Keratinocyte (primary cell): Measurements from ENCODE around the gene IGFL4. TPM values are rescaled to one million over a fixed set of nuclear protein-coding genes. Genes with fewer than 3 reads are reported as not detected.

ENCODE experiments used
- DNase-seq: peaks from one replicate; pipeline ENCODE4 v3.0.0-alpha.2; 2011; ENCODE audit warnings: low read depth, missing footprints, low spot score
- FAIRE-seq: peaks from 2 replicates; lab custom pipeline; 2011; peaks lifted over from hg19 to GRCh38; lab: Jason Lieb, UNC
- H2AFZ ChIP-seq: 2 replicates; pipeline ENCODE4 v1.6.0; 2012; ENCODE audit warnings: low read length, control low read depth, inconsistent platforms; ENCODE audit not compliant: control insufficient read depth
- H3K27ac ChIP-seq: 2 replicates; pipeline ENCODE4 v1.5.1; 2011; ENCODE audit warnings: low read length; ENCODE audit not compliant: control insufficient read depth, insufficient read depth
- H3K27me3 ChIP-seq: 3 replicates; pipeline ENCODE4 v1.6.0; 2011; ENCODE audit warnings: low read length; ENCODE audit not compliant: control insufficient read depth, insufficient read depth; ENCODE audit errors: extremely low read depth
- H3K36me3 ChIP-seq, 2 experiments: 2 replicates in 1 of 2; 3 replicates in 1 of 2; pipeline ENCODE4 v1.5.1; 2011; ENCODE audit warnings: low read length in 2 of 2, mild to moderate bottlenecking in 1 of 2; ENCODE audit not compliant: control insufficient read depth in 2 of 2, insufficient read depth in 2 of 2; ENCODE audit errors: extremely low read depth in 1 of 2
- H3K4me1 ChIP-seq: 3 replicates; pipeline ENCODE4 v1.5.1; 2011; ENCODE audit warnings: low read length; ENCODE audit not compliant: control insufficient read depth, insufficient read depth; ENCODE audit errors: extremely low read depth
- H3K4me2 ChIP-seq: 3 replicates; pipeline ENCODE4 v1.6.0; 2011; ENCODE audit warnings: low read depth, low read length; ENCODE audit not compliant: control insufficient read depth, insufficient read depth; ENCODE audit errors: extremely low read depth
- H3K4me3 ChIP-seq, 3 experiments: fragments of 200-600 bp in 1 of 3; sonication (generic) in 1 of 3; 2 replicates in 2 of 3; 3 replicates in 1 of 3; pipeline ENCODE4 v1.5.1; 2011 to 2016; ENCODE audit warnings: low read length in 3 of 3, mild to moderate bottlenecking in 3 of 3, control low read depth in 2 of 3, inconsistent platforms in 1 of 3, low read depth in 1 of 3, mixed read lengths in 1 of 3, mixed run types in 1 of 3, moderate library complexity in 1 of 3; ENCODE audit not compliant: control insufficient read depth in 2 of 3, insufficient read depth in 2 of 3; ENCODE audit errors: extremely low read depth in 1 of 3
- H3K79me2 ChIP-seq: 2 replicates; pipeline ENCODE4 v1.6.0; 2012; ENCODE audit warnings: low read length; ENCODE audit not compliant: control insufficient read depth, insufficient read depth
- H3K9ac ChIP-seq: 3 replicates; pipeline ENCODE4 v1.6.0; 2011; ENCODE audit warnings: low read length; ENCODE audit not compliant: control insufficient read depth, insufficient read depth; ENCODE audit errors: extremely low read depth
- H3K9me1 ChIP-seq: 3 replicates; pipeline ENCODE4 v1.6.0; 2011; ENCODE audit warnings: low read length; ENCODE audit not compliant: control insufficient read depth, insufficient read depth; ENCODE audit errors: extremely low read depth
- H3K9me3 ChIP-seq: 2 replicates; pipeline ENCODE4 v1.5.1; 2012; ENCODE audit warnings: low read depth, low read length; ENCODE audit not compliant: control insufficient read depth
- H4K20me1 ChIP-seq: 3 replicates; pipeline ENCODE4 v1.6.0; 2011; ENCODE audit warnings: low read length; ENCODE audit not compliant: control insufficient read depth, insufficient read depth; ENCODE audit errors: extremely low read depth
- EZH2 ChIP-seq: IDR thresholded peaks from one replicate; pipeline ENCODE4 v1.6.1; 2012; ENCODE audit warnings: inconsistent platforms, mild to moderate bottlenecking, low read length, moderate library complexity
- dilution Hi-C: fragments of 300-500 bp; cut with MboI; formaldehyde crosslinking; loops from one replicate; pipeline ENCODE4 v1.7.0; 2020; ENCODE audit warnings: low sequenced_read_pairs; ENCODE audit not compliant: extremely low pct_ligation_motif_present
- polyA plus RNA-seq, 5 experiments: library from polyadenylated mRNA; depleted of rRNA in 3 of 5; stranded (reverse) in 3 of 5; stranded (forward) in 1 of 5; unstranded in 1 of 5; fragments of >200 nt; gene quantifications; 1 replicate in 1 of 5; 2 replicates in 3 of 5; 3 replicates in 1 of 5; pipeline versions ENCODE4 v1.2.1 to v1.2.3, GENCODE V29; 2011 to 2012; ENCODE audit warnings: missing spikeins in 2 of 5, low read depth in 1 of 5, low replicate concordance in 1 of 5
- TF ChIP-seq, protein P1 (sequence below), 3 experiments: IDR thresholded peaks in 1 of 3; conservative IDR thresholded peaks in 1 of 3; optimal IDR thresholded peaks in 1 of 3; 2 replicates in 2 of 3; 3 replicates in 1 of 3; pipeline versions ENCODE3 to v1.5.1; 2011; ENCODE audit warnings: low read length in 3 of 3, mild to moderate bottlenecking in 3 of 3, moderate library complexity in 2 of 3, control low read depth in 1 of 3, inconsistent platforms in 1 of 3; ENCODE audit not compliant: insufficient read depth in 2 of 3; ENCODE audit errors: extremely low read depth in 1 of 3

The IGFL4 gene
- polyA plus RNA-seq, 1 donor (not counting 4 experiments of a cell fraction or from before 2014, with no cell fraction given): not detected

GRCh38 chr19:46032597-46033025, 8.2 kb downstream of the IGFL4 start:
- H3K4me1 ChIP-seq: no peaks in the 10 kb centered on the region
- H4K20me1 ChIP-seq: peaks cover 3% of the 10 kb centered on the region
- peaks cover 39% of the 10 kb centered on the region for H3K27me3 ChIP-seq
- FAIRE-seq (no peak), DNase-seq (no peak)
- peaks cover 3% of the 10 kb centered on the region for H3K9me3 ChIP-seq
- no peaks in the 10 kb centered on the region for H3K9me1 ChIP-seq
- H3K9ac ChIP-seq: no peak overlapping the region
- TF ChIP-seq EZH2: no peak
- TF ChIP-seq, protein P1, sequence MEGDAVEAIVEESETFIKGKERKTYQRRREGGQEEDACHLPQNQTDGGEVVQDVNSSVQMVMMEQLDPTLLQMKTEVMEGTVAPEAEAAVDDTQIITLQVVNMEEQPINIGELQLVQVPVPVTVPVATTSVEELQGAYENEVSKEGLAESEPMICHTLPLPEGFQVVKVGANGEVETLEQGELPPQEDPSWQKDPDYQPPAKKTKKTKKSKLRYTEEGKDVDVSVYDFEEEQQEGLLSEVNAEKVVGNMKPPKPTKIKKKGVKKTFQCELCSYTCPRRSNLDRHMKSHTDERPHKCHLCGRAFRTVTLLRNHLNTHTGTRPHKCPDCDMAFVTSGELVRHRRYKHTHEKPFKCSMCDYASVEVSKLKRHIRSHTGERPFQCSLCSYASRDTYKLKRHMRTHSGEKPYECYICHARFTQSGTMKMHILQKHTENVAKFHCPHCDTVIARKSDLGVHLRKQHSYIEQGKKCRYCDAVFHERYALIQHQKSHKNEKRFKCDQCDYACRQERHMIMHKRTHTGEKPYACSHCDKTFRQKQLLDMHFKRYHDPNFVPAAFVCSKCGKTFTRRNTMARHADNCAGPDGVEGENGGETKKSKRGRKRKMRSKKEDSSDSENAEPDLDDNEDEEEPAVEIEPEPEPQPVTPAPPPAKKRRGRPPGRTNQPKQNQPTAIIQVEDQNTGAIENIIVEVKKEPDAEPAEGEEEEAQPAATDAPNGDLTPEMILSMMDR (optimal IDR thresholded peaks at IDR 0.05 in 1 of 3, IDR thresholded peaks at IDR 0.05 in 1 of 3, conservative IDR thresholded peaks at IDR 0.05 in 1 of 3; ENCODE audit: extremely low read depth in 1 of 3, insufficient read depth in 2 of 3, low read length in 3 of 3): no peak
- no peak overlapping the region for H3K4me3 ChIP-seq
- peaks cover 0 to 1% of the 10 kb centered on the region in 2 experiments for H3K36me3 ChIP-seq
- H2AFZ ChIP-seq: no peak overlapping the region
- H3K27ac ChIP-seq: no peak overlapping the region
- H3K4me2 ChIP-seq: no peak overlapping the region
- no peaks in the 10 kb centered on the region for H3K79me2 ChIP-seq
- dilution Hi-C loops: no loop called here

- no peaks in the 10 kb centered on the region for H3K79me2 ChIP-seq
- no peak for FAIRE-seq
- H3K4me1 ChIP-seq: no peaks in the 10 kb centered on the region
- H3K4me2 ChIP-seq: no peak overlapping the region
- no peaks in the 10 kb centered on the region for H3K9me1 ChIP-seq
- no peak overlapping the region for H3K27ac ChIP-seq
- H3K27me3 ChIP-seq: peaks cover 33% of the 10 kb centered on the region
- dilution Hi-C loops: no loop called here
- peaks cover 3% of the 10 kb centered on the region for H3K9me3 ChIP-seq
- no peak overlapping the region for H3K9ac ChIP-seq
- peaks cover 0 to 1% of the 10 kb centered on the region in 2 experiments for H3K36me3 ChIP-seq
- DNase-seq: no peak
- no peak overlapping the region for H2AFZ ChIP-seq
- H4K20me1 ChIP-seq: peaks cover 3% of the 10 kb centered on the region
- no peak for TF ChIP-seq EZH2
- TF ChIP-seq, protein P1 (optimal IDR thresholded peaks at IDR 0.05 in 1 of 3, IDR thresholded peaks at IDR 0.05 in 1 of 3, conservative IDR thresholded peaks at IDR 0.05 in 1 of 3; ENCODE audit: extremely low read depth in 1 of 3, insufficient read depth in 2 of 3, low read length in 3 of 3): no peak
- no peak overlapping the region for H3K4me3 ChIP-seq
Measured at GRCh38 chr19:46031781-46032596, 8.8 kb downstream of the IGFL4 start.
